ENCODE results near the gene TGOLN2.
A peak's percentile ranks its signal among the peaks of the same experiment; 100 is the strongest.

TGOLN2 gene
- long read RNA-seq, full-length matches to known transcripts, result 106 of 130 reads
- long read RNA-seq, partial matches to known transcripts, result 3 of 130 reads
- long read RNA-seq, other reads (novel, unspliced or antisense), result 21 of 130 reads

- Histone ChIP-seq H3K27me3 (ENCODE audit: insufficient read depth, poor library complexity, severe bottlenecking) (no peaks in the 10 kb centered on the region), H3K27ac (replicated peaks) (peak within 1 kb of the TSS; percentile 96), H3K4me3 (replicated peaks; ENCODE audit: insufficient read depth, low read length) (peak within 1 kb of the TSS; percentile 78)
- peak; percentile 89 to 92 for DNase-seq (ENCODE audit: low read depth in 1 of 2, low spot score in 1 of 2)
- TF ChIP-seq CTCF (IDR thresholded peaks at IDR 0.05; ENCODE audit: insufficient read depth, low read length) (no peak), GABPA (IDR thresholded peaks at IDR 0.05; ENCODE audit: low read depth) (peak; percentile 45; the same call in 1 of the 2 replicates), POLR2AphosphoS5 (IDR thresholded peaks at IDR 0.05; ENCODE audit: low read depth) (peak; percentile 98), SPI1 (IDR thresholded peaks at IDR 0.05; ENCODE audit: borderline replicate concordance, low read depth) (peak; percentile 49; the same call in 1 of the 2 replicates), REST (IDR thresholded peaks at IDR 0.05; ENCODE audit: insufficient replicate concordance, low read depth) (peak; percentile 53)
Observed at GRCh38 chr2:85327822-85328617, at the start of gene TGOLN2. TSS of gene TGOLN2 (minus strand) at chr2:85327989. CDS start at chr2:85327962, 27 bp downstream.

- Histone ChIP-seq H3K27ac (replicated peaks) (no peak overlapping the region), H3K4me3 (replicated peaks; ENCODE audit: insufficient read depth, low read length) (no peak overlapping the region), H3K27me3 (ENCODE audit: insufficient read depth, poor library complexity, severe bottlenecking) (no peaks in the 10 kb centered on the region)
- TF ChIP-seq GABPA (IDR thresholded peaks at IDR 0.05; ENCODE audit: low read depth) (no peak), POLR2AphosphoS5 (IDR thresholded peaks at IDR 0.05; ENCODE audit: low read depth) (no peak), SPI1 (IDR thresholded peaks at IDR 0.05; ENCODE audit: borderline replicate concordance, low read depth) (no peak), CTCF (IDR thresholded peaks at IDR 0.05; ENCODE audit: insufficient read depth, low read length) (no peak), REST (IDR thresholded peaks at IDR 0.05; ENCODE audit: insufficient replicate concordance, low read depth) (no peak)
- no peak for DNase-seq (ENCODE audit: low read depth in 1 of 2, low spot score in 1 of 2)
Observed at GRCh38 chr2:85377083-85377482, 49.3 kb upstream of the TGOLN2 start.

GRCh38 chr2:85376291-85377065 is 48.7 kb upstream of the TGOLN2 start:
- TF ChIP-seq REST (IDR thresholded peaks at IDR 0.05; ENCODE audit: insufficient replicate concordance, low read depth) (no peak), GABPA (IDR thresholded peaks at IDR 0.05; ENCODE audit: low read depth) (no peak), SPI1 (IDR thresholded peaks at IDR 0.05; ENCODE audit: borderline replicate concordance, low read depth) (no peak), CTCF (IDR thresholded peaks at IDR 0.05; ENCODE audit: insufficient read depth, low read length) (no peak), POLR2AphosphoS5 (IDR thresholded peaks at IDR 0.05; ENCODE audit: low read depth) (no peak)
- DNase-seq (ENCODE audit: low read depth in 1 of 2, low spot score in 1 of 2), result no peak
- H3K27ac ChIP-seq (replicated peaks), result no peak overlapping the region

More at GRCh38 chr2:85376291-85377065, 48.7 kb upstream of the TGOLN2 start:
- Histone ChIP-seq H3K27me3 (ENCODE audit: insufficient read depth, poor library complexity, severe bottlenecking) (no peaks in the 10 kb centered on the region), H3K4me3 (replicated peaks; ENCODE audit: insufficient read depth, low read length) (no peak overlapping the region)

Measured in HL-60 (cell line).